Endodermal cell (in vitro differentiated cells): ENCODE data around the gene DHX8. TPM values are rescaled to one million over a fixed set of nuclear protein-coding genes. Genes with fewer than 3 reads are reported as not detected.
A peak's percentile ranks its signal among the peaks of the same experiment; 100 is the strongest.

Source experiments
- DNase-seq: peaks from one replicate; pipeline ENCODE4 v3.0.0-alpha.2; 2017
- H3K27ac ChIP-seq: 2 replicates; pipeline ENCODE4 v1.5.1; 2013; ENCODE audit warnings: mild to moderate bottlenecking, low read depth, low read length, moderate library complexity
- H3K27me3 ChIP-seq: 2 replicates; pipeline ENCODE4 v1.6.1; 2013; ENCODE audit warnings: mild to moderate bottlenecking, low read length, moderate library complexity; ENCODE audit not compliant: insufficient read depth, control insufficient read depth, poor library complexity, severe bottlenecking
- H3K36me3 ChIP-seq: 2 replicates; pipeline ENCODE4 v1.7.0; 2013; ENCODE audit warnings: mild to moderate bottlenecking, low read length, moderate library complexity; ENCODE audit not compliant: control insufficient read depth, insufficient read depth
- H3K4me1 ChIP-seq: one replicate; pipeline ENCODE4 v1.7.0; 2013; ENCODE audit warnings: low read length; ENCODE audit not compliant: control insufficient read depth, insufficient read depth
- H3K4me3 ChIP-seq: 2 replicates; pipeline ENCODE4 v1.5.1; 2013; ENCODE audit warnings: mild to moderate bottlenecking, low read length, moderate library complexity
- H3K9ac ChIP-seq: 2 replicates; pipeline ENCODE4 v1.6.1; 2013; ENCODE audit warnings: mild to moderate bottlenecking, low read length, moderate library complexity; ENCODE audit not compliant: poor library complexity, severe bottlenecking; ENCODE audit errors: extremely low read depth
- H3K9me3 ChIP-seq: 2 replicates; pipeline ENCODE4 v1.6.1; 2013; ENCODE audit warnings: mild to moderate bottlenecking, low read length, moderate library complexity; ENCODE audit not compliant: control insufficient read depth
- H3K27ac Mint-ChIP-seq: 2 replicates; pipeline ENCODE4 v1.8.0; 2020; ENCODE audit warnings: mixed read lengths
- H3K27me3 Mint-ChIP-seq: 2 replicates; pipeline ENCODE4 v1.8.0; 2021; ENCODE audit warnings: mild to moderate bottlenecking, mixed read lengths; ENCODE audit not compliant: insufficient read depth
- H3K36me3 Mint-ChIP-seq: 2 replicates; pipeline ENCODE4 v1.8.0; 2020; ENCODE audit warnings: low read depth, mixed read lengths
- H3K4me1 Mint-ChIP-seq: 2 replicates; pipeline ENCODE4 v1.8.0; 2020; ENCODE audit warnings: mixed read lengths
- H3K4me3 Mint-ChIP-seq: 2 replicates; pipeline ENCODE4 v1.8.0; 2020; ENCODE audit warnings: mild to moderate bottlenecking, moderate library complexity, mixed read lengths
- H3K9me3 Mint-ChIP-seq: 2 replicates; pipeline ENCODE4 v1.8.0; 2020; ENCODE audit warnings: mild to moderate bottlenecking, mixed read lengths
- CTCF ChIP-seq: fragments of 200-600 bp; sonication (generic); conservative IDR thresholded peaks from 2 replicates; pipeline ENCODE4 v1.5.0; 2021; ENCODE audit warnings: antibody characterized with exemption, mild to moderate bottlenecking
- WGBS, 2 experiments: methylation state at CpG; one replicate each; pipeline versions ENCODE4 v1.1.5 to v1.1.7; 2013; ENCODE audit warnings: missing lambda C conversion rate in 2 of 2, mixed read lengths in 1 of 2; ENCODE audit not compliant: insufficient coverage in 1 of 2, insufficient read length in 1 of 2; 5-methylcytosine and 5-hydroxymethylcytosine counted together
- total RNA-seq, 2 donors: library from RNA; stranded (reverse); fragmentation: NEBNext Ultra II Directional in 1 of 2; extraction: Animal tissue kit (Norgen Biotek cat#: 25700) in 1 of 2; gene quantifications; 2 replicates in 1 of 2; 3 replicates in 1 of 2; pipeline ENCODE4 v1.2.1, GENCODE V29; 2021

Gene DHX8
- total RNA-seq, 2 donors from 2014 or later, result 53.3 to 57.1 TPM

DNA sequence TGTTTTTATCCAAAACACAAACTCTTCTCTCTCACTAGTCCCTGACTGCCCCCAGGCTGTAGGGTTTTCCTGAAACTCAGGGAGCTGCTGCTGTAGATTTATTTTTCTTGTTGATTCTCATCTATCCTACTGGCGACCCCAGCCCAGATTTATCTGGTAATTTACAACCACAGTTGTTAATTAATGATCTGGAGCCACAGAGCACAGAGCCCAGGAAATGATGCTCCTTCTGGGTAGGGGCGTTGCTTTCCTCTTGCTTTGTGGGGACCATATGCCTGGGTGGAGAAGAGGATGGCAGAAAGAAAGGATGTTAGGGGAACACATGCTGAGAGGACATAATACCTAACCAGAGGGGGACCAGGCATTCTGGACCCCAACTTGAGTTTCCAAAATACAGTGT is 69.8 kb downstream of the DHX8 start:
- Mint-ChIP-seq H3K9me3 (no peaks in the 10 kb centered on the region), H3K4me1 (peaks cover 32% of the 10 kb centered on the region), H3K27ac (peak overlapping the region; percentile 55), H3K36me3 (no peaks in the 10 kb centered on the region), H3K4me3 (no peak overlapping the region), H3K27me3 (no peaks in the 10 kb centered on the region)
- Histone ChIP-seq H3K9ac (no peak overlapping the region), H3K36me3 (no peaks in the 10 kb centered on the region), H3K9me3 (no peaks in the 10 kb centered on the region), H3K27me3 (no peaks in the 10 kb centered on the region), H3K27ac (no peak overlapping the region), H3K4me3 (no peak overlapping the region), H3K4me1 (peaks cover 15% of the 10 kb centered on the region)
- DNase-seq, result peak; percentile 55
- no peak for TF ChIP-seq CTCF
- WGBS, 2 experiments, result 54% methylated on average over 2 of the region's 2 CpGs; no CpG with 5 or more reads in 1 of the 2 experiments

DNA sequence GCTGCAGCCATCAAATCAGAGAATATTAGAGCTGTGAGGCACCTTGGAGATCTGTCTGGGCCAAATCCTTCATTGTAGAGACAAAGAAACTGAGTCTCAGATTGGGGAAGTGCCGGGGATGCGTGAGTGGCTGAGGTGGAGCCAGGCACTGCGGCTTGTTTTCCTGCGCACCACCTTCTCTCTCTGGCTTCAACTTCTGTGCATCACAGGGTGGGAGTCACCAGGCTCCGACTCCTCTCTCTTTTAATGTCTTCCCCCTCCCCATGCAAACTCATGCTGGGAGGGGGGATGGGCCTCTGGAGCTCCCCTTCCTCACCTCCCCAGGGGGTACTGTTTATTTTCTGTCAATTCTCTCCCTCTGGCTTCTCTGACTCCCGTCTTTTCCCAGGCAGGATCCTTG is 71.1 kb downstream of the DHX8 start:
- TF ChIP-seq CTCF, result no peak
- Histone ChIP-seq H3K27me3 (no peaks in the 10 kb centered on the region), H3K36me3 (no peaks in the 10 kb centered on the region), H3K9me3 (no peaks in the 10 kb centered on the region), H3K27ac (no peak overlapping the region), H3K4me3 (no peak overlapping the region), H3K4me1 (peaks cover 15% of the 10 kb centered on the region), H3K9ac (no peak overlapping the region)
- no peaks in the 10 kb centered on the region for H3K9me3 Mint-ChIP-seq
- H3K27ac Mint-ChIP-seq, result peak overlapping the region; percentile 53
- H3K36me3 Mint-ChIP-seq, result no peaks in the 10 kb centered on the region
- peak overlapping the region; percentile 22 for H3K4me3 Mint-ChIP-seq
- peak; percentile 73 for DNase-seq
- H3K4me1 Mint-ChIP-seq, result peaks cover 42% of the 10 kb centered on the region
- no peaks in the 10 kb centered on the region for H3K27me3 Mint-ChIP-seq
- 44 to 47% methylated on average over 3 to 6 of the region's 6 CpGs for WGBS, 2 experiments

DNA sequence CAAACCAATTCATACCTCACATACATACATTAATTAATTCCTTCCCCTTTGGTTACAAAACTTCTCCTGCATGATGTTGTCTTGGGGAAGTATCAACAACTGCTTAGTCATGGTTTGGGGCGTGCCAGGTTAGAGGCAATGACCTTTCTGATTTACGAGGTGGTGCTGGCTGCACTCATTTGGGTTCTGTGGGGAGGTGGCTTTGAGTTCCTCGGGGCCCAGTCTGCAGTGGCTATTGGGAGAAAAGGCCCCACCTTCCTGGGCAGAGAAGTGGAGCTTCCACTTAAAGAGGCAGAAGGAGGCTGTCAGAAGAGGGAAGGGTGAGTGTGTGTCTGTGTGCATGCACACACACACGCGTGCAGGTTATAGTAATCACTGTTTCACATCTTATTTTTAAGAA is 72.5 kb downstream of the DHX8 start:
- H3K9me3 Mint-ChIP-seq, result no peaks in the 10 kb centered on the region
- H3K4me3 Mint-ChIP-seq, result no peak overlapping the region
- H3K27ac Mint-ChIP-seq, result no peak overlapping the region

More for the DNA sequence above, 72.5 kb downstream of the DHX8 start:
- Histone ChIP-seq H3K9ac (no peak overlapping the region), H3K27ac (no peak overlapping the region), H3K4me1 (peaks cover 15% of the 10 kb centered on the region), H3K36me3 (no peaks in the 10 kb centered on the region), H3K9me3 (no peaks in the 10 kb centered on the region), H3K27me3 (no peaks in the 10 kb centered on the region), H3K4me3 (no peak overlapping the region)
- no peaks in the 10 kb centered on the region for H3K36me3 Mint-ChIP-seq
- 93 to 95% methylated on average over 4 to 5 of the region's 5 CpGs for WGBS, 2 experiments
- TF ChIP-seq CTCF, result no peak
- DNase-seq, result peak; percentile 55
- H3K4me1 Mint-ChIP-seq, result peaks cover 42% of the 10 kb centered on the region
- peaks cover 3% of the 10 kb centered on the region for H3K27me3 Mint-ChIP-seq
